OCI-LY3 (cell line): Measurements from ENCODE around the gene KCNAB1.

Source experiments
- CTCF ChIP-seq: fragments of 200-600, 300-600 bp; sonication (generic); IDR thresholded peaks from 2 replicates; pipeline ENCODE4 v1.5.1; 2014; ENCODE audit warnings: antibody characterized with exemption, low read length, low read depth
- EZH2phosphoT487 ChIP-seq: fragments of 200-600 bp; shearing (Covaris generic); IDR thresholded peaks from 2 replicates; pipeline ENCODE4 v1.6.1; 2018; ENCODE audit warnings: antibody characterized with exemption, mixed run types, low read depth

GRCh38 chr3:156559321-156559720 lies 438.9 kb downstream of the KCNAB1 start:
- no peak for TF ChIP-seq CTCF
- TF ChIP-seq EZH2phosphoT487, result no peak
